Esophagus squamous epithelium (tissue), 4 donors: ENCODE results near the gene SETX.

Source experiments
- CTCF ChIP-seq, 6 experiments: fragments of 450-650 bp in 4 of 6; fragments of 200-600 bp in 2 of 6; sonication (generic) in 2 of 6; IDR thresholded peaks; one replicate each; pipeline ENCODE4 v1.5.1; 2016 to 2019; ENCODE audit warnings: antibody characterized with exemption in 6 of 6, mild to moderate bottlenecking in 4 of 6, moderate library complexity in 4 of 6
- POLR2A ChIP-seq, 4 donors: fragments of 450-650 bp; IDR thresholded peaks; one replicate each; pipeline ENCODE4 v1.6.1; 2017; ENCODE audit warnings: antibody characterized with exemption in 4 of 4, mild to moderate bottlenecking in 4 of 4, moderate library complexity in 3 of 4

- TF ChIP-seq CTCF (IDR thresholded peaks at IDR 0.05) = no peak
- TF ChIP-seq POLR2A (IDR thresholded peaks at IDR 0.05) = no peak
Measured at GRCh38 chr9:132357764-132358163, 3.0 kb upstream of the SETX start.
